Vagina (tissue), 2 donors: ENCODE results near the gene CTBP1.

ENCODE experiments used
- POLR2A ChIP-seq, 2 donors: fragments of 450-650 bp; IDR thresholded peaks; one replicate each; pipeline ENCODE4 v1.6.1; 2017; ENCODE audit warnings: antibody characterized with exemption in 2 of 2, mild to moderate bottlenecking in 2 of 2, moderate library complexity in 2 of 2
- POLR2AphosphoS5 ChIP-seq, 2 donors: sonication (generic); formaldehyde crosslinking; IDR thresholded peaks; one replicate each; pipeline ENCODE4 v1.9.0; 2017; ENCODE audit warnings: antibody characterized with exemption in 2 of 2, mild to moderate bottlenecking in 2 of 2, low read depth in 1 of 2; ENCODE audit not compliant: insufficient read depth in 1 of 2
- TF ChIP-seq, protein P1 (sequence below), 3 experiments: fragments of 450-650 bp in 2 of 3; fragments of 200-600 bp in 1 of 3; sonication (generic) in 1 of 3; IDR thresholded peaks; one replicate each; pipeline ENCODE4 v1.5.1; 2017 to 2019; ENCODE audit warnings: antibody characterized with exemption in 3 of 3, mild to moderate bottlenecking in 2 of 3, moderate library complexity in 2 of 3

DNA sequence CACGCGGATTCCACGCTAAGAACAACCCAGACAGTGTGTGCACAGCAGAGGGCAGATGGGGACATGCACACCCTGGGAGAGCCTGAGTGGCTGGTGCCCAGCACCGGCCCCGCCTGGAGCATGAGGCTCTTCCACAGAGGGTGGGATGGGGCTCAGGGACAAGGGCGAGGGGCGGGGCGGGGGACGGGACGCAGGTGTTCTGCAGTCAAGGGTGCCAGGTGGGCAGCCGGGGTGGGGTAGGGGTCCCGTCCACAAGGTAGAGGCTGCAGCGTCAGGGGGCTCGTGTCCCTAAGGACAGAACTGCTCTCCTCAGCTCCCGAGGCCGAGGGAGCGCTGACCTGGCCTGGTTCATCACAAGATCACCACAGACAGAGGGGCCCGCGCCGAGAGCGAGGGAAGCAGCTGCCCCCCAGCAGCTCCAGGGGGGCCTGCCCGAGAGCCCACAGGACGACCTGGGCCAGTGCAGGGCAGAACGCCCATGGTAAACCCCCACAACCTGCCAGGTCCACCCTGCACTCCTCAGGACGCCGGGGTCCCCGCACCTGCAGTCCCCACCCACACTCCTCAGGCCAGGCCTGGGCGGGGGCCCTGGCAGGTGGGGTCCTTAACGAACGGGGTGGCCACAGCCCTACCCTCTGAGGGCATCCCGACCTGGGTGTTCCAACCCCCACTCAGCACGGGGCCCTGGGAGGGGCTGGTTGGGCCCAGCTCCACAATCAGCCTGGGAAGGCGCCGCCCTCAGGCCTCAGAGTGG lies 26.7 kb downstream of the CTBP1 start:
- TF ChIP-seq, protein P1, sequence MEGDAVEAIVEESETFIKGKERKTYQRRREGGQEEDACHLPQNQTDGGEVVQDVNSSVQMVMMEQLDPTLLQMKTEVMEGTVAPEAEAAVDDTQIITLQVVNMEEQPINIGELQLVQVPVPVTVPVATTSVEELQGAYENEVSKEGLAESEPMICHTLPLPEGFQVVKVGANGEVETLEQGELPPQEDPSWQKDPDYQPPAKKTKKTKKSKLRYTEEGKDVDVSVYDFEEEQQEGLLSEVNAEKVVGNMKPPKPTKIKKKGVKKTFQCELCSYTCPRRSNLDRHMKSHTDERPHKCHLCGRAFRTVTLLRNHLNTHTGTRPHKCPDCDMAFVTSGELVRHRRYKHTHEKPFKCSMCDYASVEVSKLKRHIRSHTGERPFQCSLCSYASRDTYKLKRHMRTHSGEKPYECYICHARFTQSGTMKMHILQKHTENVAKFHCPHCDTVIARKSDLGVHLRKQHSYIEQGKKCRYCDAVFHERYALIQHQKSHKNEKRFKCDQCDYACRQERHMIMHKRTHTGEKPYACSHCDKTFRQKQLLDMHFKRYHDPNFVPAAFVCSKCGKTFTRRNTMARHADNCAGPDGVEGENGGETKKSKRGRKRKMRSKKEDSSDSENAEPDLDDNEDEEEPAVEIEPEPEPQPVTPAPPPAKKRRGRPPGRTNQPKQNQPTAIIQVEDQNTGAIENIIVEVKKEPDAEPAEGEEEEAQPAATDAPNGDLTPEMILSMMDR (IDR thresholded peaks at IDR 0.05): no peak
- TF ChIP-seq POLR2A (IDR thresholded peaks at IDR 0.05) (no peak), POLR2AphosphoS5 (IDR thresholded peaks at IDR 0.05; ENCODE audit: insufficient read depth in 1 of 2, low read depth in 1 of 2) (no peak)
